SK-N-SH (cell line): ENCODE data around the gene ICAM5. TPM values are rescaled to one million over a fixed set of nuclear protein-coding genes. Genes with fewer than 3 reads are reported as not detected.
A peak's percentile ranks its signal among the peaks of the same experiment; 100 is the strongest.

Source experiments
- CTCF ChIA-PET: fragments of 300-600, 350-600 bp; formaldehyde crosslinking; extraction: SDS; loops from one replicate; lab custom pipeline; 2021; lab: Yijun Ruan, JAX
- POLR2A ChIA-PET: fragments of 350-600 bp; sonication (Branson Sonifier 250); formaldehyde crosslinking; extraction: SDS; loops from one replicate; lab custom pipeline; 2020; ENCODE audit warnings: antibody characterized with exemption, inconsistent platforms; lab: Yijun Ruan, JAX
- DNase-seq: peaks from one replicate; pipeline ENCODE4 v3.0.0; 2012
- H2AFZ ChIP-seq: fragments of 200-600 bp; sonication (generic); 2 replicates; pipeline ENCODE4 v1.8.1; 2016; ENCODE audit warnings: antibody characterized with exemption, mild to moderate bottlenecking, low read depth
- H3F3A ChIP-seq: fragments of 200-600 bp; sonication (generic); replicated peaks from 2 replicates; pipeline ENCODE3; 2016; ENCODE audit warnings: antibody characterized with exemption, mild to moderate bottlenecking; ENCODE audit not compliant: insufficient read depth
- H3K27ac ChIP-seq, 2 experiments: fragments of 200-500 bp in 1 of 2; fragments of 200-600 bp in 1 of 2; sonication (Bioruptor generic) in 1 of 2; sonication (generic), shearing (Covaris generic) in 1 of 2; 2 replicates each; pipeline versions ENCODE4 v1.5.1 to v1.6.1; 2014 to 2016; ENCODE audit warnings: low read depth in 2 of 2, inconsistent platforms in 1 of 2, low read length in 1 of 2, mild to moderate bottlenecking in 1 of 2, mixed read lengths in 1 of 2
- H3K27me3 ChIP-seq: fragments of 200-600 bp; sonication (generic), shearing (Covaris generic); 2 replicates; pipeline ENCODE4 v1.6.1; 2016; ENCODE audit warnings: mixed run types; ENCODE audit not compliant: insufficient read depth
- H3K36me3 ChIP-seq, 2 experiments: fragments of 200-500 bp in 1 of 2; fragments of 200-600 bp in 1 of 2; sonication (Bioruptor generic) in 1 of 2; sonication (generic) in 1 of 2; replicated peaks in 1 of 2; 2 replicates each; pipeline versions ENCODE3 to v1.5.1; 2014 to 2016; ENCODE audit warnings: low read length in 1 of 2, mild to moderate bottlenecking in 1 of 2; ENCODE audit not compliant: insufficient read depth in 2 of 2, control insufficient read depth in 1 of 2
- H3K4me1 ChIP-seq, 2 experiments: fragments of 200-500 bp in 1 of 2; fragments of 200-600 bp in 1 of 2; sonication (Bioruptor generic) in 1 of 2; sonication (generic), shearing (Covaris generic) in 1 of 2; 2 replicates each; pipeline versions ENCODE4 v1.5.1 to v1.6.1; 2014 to 2016; ENCODE audit warnings: low read depth in 1 of 2, low read length in 1 of 2, mixed run types in 1 of 2; ENCODE audit not compliant: insufficient read depth in 2 of 2, control insufficient read depth in 1 of 2
- H3K4me2 ChIP-seq: fragments of 200-600 bp; sonication (generic), shearing (Covaris generic); 2 replicates; pipeline ENCODE4 v1.6.1; 2017; ENCODE audit warnings: mixed run types
- H3K4me3 ChIP-seq, 2 experiments: fragments of 200-500 bp in 1 of 2; fragments of 200-600 bp in 1 of 2; sonication (Bioruptor generic) in 1 of 2; sonication (generic), shearing (Covaris generic) in 1 of 2; 2 replicates each; pipeline versions ENCODE4 v1.5.1 to v1.8.1; 2014 to 2016; ENCODE audit warnings: low read depth in 2 of 2, inconsistent platforms in 1 of 2, low read length in 1 of 2, mild to moderate bottlenecking in 1 of 2, mixed read lengths in 1 of 2, moderate library complexity in 1 of 2
- H3K79me2 ChIP-seq: fragments of 200-600 bp; sonication (generic); 2 replicates; pipeline ENCODE4 v1.8.1; 2017; ENCODE audit warnings: mild to moderate bottlenecking; ENCODE audit not compliant: insufficient read depth
- H3K9ac ChIP-seq: fragments of 200-600 bp; sonication (generic); 2 replicates; pipeline ENCODE4 v1.6.1; 2017; ENCODE audit warnings: mixed run types
- H3K9me2 ChIP-seq: fragments of 200-600 bp; sonication (generic); 2 replicates; pipeline ENCODE4 v1.6.1; 2017; ENCODE audit warnings: mixed run types
- H3K9me3 ChIP-seq: fragments of 200-600 bp; sonication (generic); 2 replicates; pipeline ENCODE4 v1.6.1; 2017; ENCODE audit warnings: mixed run types, mild to moderate bottlenecking, moderate library complexity
- H4K20me1 ChIP-seq: fragments of 200-600 bp; sonication (generic); 2 replicates; pipeline ENCODE4 v1.6.1; 2017; ENCODE audit warnings: mild to moderate bottlenecking, mixed run types; ENCODE audit not compliant: insufficient read depth
- CHD2 ChIP-seq: fragments of 150-350 bp; IDR thresholded peaks from 2 replicates; pipeline ENCODE4 v1.6.1; 2018; ENCODE audit warnings: low read length; ENCODE audit not compliant: partially characterized antibody
- ELF1 ChIP-seq: IDR thresholded peaks from 2 replicates; pipeline ENCODE4 v1.4.0; 2012
- FOSL2 ChIP-seq: IDR thresholded peaks from 2 replicates; pipeline ENCODE4 v1.4.0; 2012; ENCODE audit warnings: low read depth, mild to moderate bottlenecking, moderate library complexity, borderline replicate concordance
- FOXM1 ChIP-seq: IDR thresholded peaks from 2 replicates; pipeline ENCODE4 v1.4.0; 2012; ENCODE audit warnings: low read depth, mild to moderate bottlenecking
- GABPA ChIP-seq: IDR thresholded peaks from 2 replicates; pipeline ENCODE4 v1.4.0; 2012; ENCODE audit warnings: low read depth, mild to moderate bottlenecking
- MEF2A ChIP-seq: IDR thresholded peaks from 2 replicates; pipeline ENCODE4 v1.4.0; 2012; ENCODE audit warnings: low read depth, borderline replicate concordance
- MXI1 ChIP-seq: IDR thresholded peaks from 2 replicates; pipeline ENCODE4 v1.6.1; 2012; ENCODE audit warnings: mild to moderate bottlenecking, low read depth, low read length, improper control_type of control experiment
- PBX3 ChIP-seq: IDR thresholded peaks from 2 replicates; pipeline ENCODE4; 2012
- RAD21 ChIP-seq: IDR thresholded peaks from 2 replicates; pipeline ENCODE4 v1.6.1; 2012; ENCODE audit warnings: mild to moderate bottlenecking, low read length
- RXRA ChIP-seq: IDR thresholded peaks from 2 replicates; pipeline ENCODE4 v1.4.0; 2012; ENCODE audit warnings: low read depth, mild to moderate bottlenecking, borderline replicate concordance
- SIN3A ChIP-seq: IDR thresholded peaks from 2 replicates; pipeline ENCODE4 v1.6.1; 2012; ENCODE audit warnings: low read depth, mild to moderate bottlenecking, low read length, moderate library complexity, borderline replicate concordance
- TAF1 ChIP-seq: IDR thresholded peaks from 2 replicates; pipeline ENCODE4 v1.6.1; 2012; ENCODE audit warnings: low read depth, mild to moderate bottlenecking, low read length, moderate library complexity, borderline replicate concordance
- WGBS: methylation state at CpG from one replicate; pipeline ENCODE4 v1.1.6; 2017; ENCODE audit warnings: low lambda C conversion rate; 5-methylcytosine and 5-hydroxymethylcytosine counted together
- polyA plus RNA-seq, 3 experiments: library from polyadenylated mRNA; depleted of rRNA; stranded (reverse); fragments of >200 nt; gene quantifications; 2 replicates each; pipeline ENCODE4 v1.2.3, GENCODE V29; 2012
- small RNA-seq, 7 experiments: library from RNA; depleted of rRNA; stranded (forward); fragments of <200 nt; gene quantifications; one replicate each; pipeline ENCODE3, GENCODE V24; 2012
- TF ChIP-seq, protein P1 (sequence below): fragments of 200-600 bp; sonication (generic); IDR thresholded peaks from 2 replicates; pipeline ENCODE4 v1.6.1; 2017; ENCODE audit warnings: antibody characterized with exemption, mild to moderate bottlenecking, moderate library complexity

ICAM5 gene
- polyA plus RNA-seq, 1 of the 3 experiments (the other 2 are of a cell fraction), result 5.2 TPM

- Histone ChIP-seq H3K9me2 (no peaks in the 10 kb centered on the region), H3K9ac (no peak overlapping the region), H3K9me3 (no peaks in the 10 kb centered on the region), H4K20me1 (no peaks in the 10 kb centered on the region), H3K27ac (no peak overlapping the region), H2AFZ (no peak overlapping the region), H3K4me2 (no peak overlapping the region), H3F3A (no peaks in the 10 kb centered on the region), H3K36me3 (no peaks in the 10 kb centered on the region), H3K4me1 (no peaks in the 10 kb centered on the region), H3K79me2 (no peaks in the 10 kb centered on the region), H3K4me3 (no peak overlapping the region), H3K27me3 (no peaks in the 10 kb centered on the region)
- WGBS, result 23% methylated on average over 2 of the region's 2 CpGs
- POLR2A ChIA-PET, result no interaction called here
- no peak for TF ChIP-seq RAD21
- no peak for TF ChIP-seq TAF1
- TF ChIP-seq SIN3A, result no peak
- TF ChIP-seq FOSL2, result no peak
- TF ChIP-seq FOXM1, result no peak
- no peak for TF ChIP-seq GABPA
- no peak for TF ChIP-seq MEF2A
- no peak for TF ChIP-seq RXRA
- TF ChIP-seq MXI1, result no peak
- TF ChIP-seq, protein P1, sequence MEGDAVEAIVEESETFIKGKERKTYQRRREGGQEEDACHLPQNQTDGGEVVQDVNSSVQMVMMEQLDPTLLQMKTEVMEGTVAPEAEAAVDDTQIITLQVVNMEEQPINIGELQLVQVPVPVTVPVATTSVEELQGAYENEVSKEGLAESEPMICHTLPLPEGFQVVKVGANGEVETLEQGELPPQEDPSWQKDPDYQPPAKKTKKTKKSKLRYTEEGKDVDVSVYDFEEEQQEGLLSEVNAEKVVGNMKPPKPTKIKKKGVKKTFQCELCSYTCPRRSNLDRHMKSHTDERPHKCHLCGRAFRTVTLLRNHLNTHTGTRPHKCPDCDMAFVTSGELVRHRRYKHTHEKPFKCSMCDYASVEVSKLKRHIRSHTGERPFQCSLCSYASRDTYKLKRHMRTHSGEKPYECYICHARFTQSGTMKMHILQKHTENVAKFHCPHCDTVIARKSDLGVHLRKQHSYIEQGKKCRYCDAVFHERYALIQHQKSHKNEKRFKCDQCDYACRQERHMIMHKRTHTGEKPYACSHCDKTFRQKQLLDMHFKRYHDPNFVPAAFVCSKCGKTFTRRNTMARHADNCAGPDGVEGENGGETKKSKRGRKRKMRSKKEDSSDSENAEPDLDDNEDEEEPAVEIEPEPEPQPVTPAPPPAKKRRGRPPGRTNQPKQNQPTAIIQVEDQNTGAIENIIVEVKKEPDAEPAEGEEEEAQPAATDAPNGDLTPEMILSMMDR, result no peak
- no peak for TF ChIP-seq CHD2
- CTCF ChIA-PET, result interaction anchor here (1.0 to 1.4 kb wide), 2 partner anchors 10 to 46 kb away, joined by 3 to 7 read pairs; no protein-coding TSS in a partner anchor
- DNase-seq, result no peak
Measured at GRCh38 chr19:10343495-10343894, 53.7 kb downstream of the ICAM5 start.

DNA sequence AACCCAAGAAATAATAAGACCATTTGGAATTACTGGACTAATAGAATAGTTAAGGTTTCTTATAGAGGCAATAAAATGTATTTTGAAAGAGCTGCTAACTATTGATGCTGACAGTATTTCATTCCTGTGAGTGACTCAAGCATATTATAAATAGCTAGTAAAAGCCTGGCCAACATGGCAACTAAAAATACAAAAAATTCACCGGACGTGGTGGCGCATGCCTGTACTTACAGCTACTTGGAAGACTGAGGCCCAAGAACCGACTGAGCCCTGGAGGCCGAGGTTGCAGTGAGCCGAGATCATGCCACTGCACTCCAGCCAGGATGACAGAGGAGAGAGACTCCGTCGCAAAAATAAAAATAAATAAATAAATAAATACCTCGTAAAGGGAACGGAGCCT, 55.0 kb downstream of the ICAM5 start:
- Histone ChIP-seq H4K20me1 (no peaks in the 10 kb centered on the region), H3K27me3 (no peaks in the 10 kb centered on the region), H3K9me3 (no peaks in the 10 kb centered on the region), H3K4me2 (no peak overlapping the region), H3K4me3 (no peak overlapping the region), H3K9me2 (no peaks in the 10 kb centered on the region), H3K4me1 (no peaks in the 10 kb centered on the region), H2AFZ (no peak overlapping the region), H3F3A (no peaks in the 10 kb centered on the region), H3K9ac (no peak overlapping the region), H3K27ac (no peak overlapping the region), H3K79me2 (no peaks in the 10 kb centered on the region), H3K36me3 (no peaks in the 10 kb centered on the region)
- WGBS, result 79% methylated on average over 10 of the region's 10 CpGs
- ChIA-PET CTCF (interaction anchor here (1.2 to 2.1 kb wide), 4 partner anchors 12 to 86 kb away, joined by 3 to 8 read pairs (median 5); partner anchors contain the start of gene RAVER1), POLR2A (no interaction called here)
- DNase-seq, result no peak
- TF ChIP-seq PBX3 (peak; percentile 15; the same call in 1 of the 2 replicates), ELF1 (no peak), FOSL2 (peak; percentile 7; the same call in 1 of the 2 replicates)

Small RNAs within 50 kb of the gene (small RNA-seq; reads per million reads assigned to genes)
- gene AC011511.1 (0 reads per million in 7 experiments), gene AC011511.4 (0 to 0.52 (median 0) reads per million in 7 experiments)

Other genes with a start within 250 kb of the ICAM5 start
- 36.6 and 43.2 TPM in 2 replicates for gene SHFL, start 203.6 kb upstream of the ICAM5 start, polyA plus RNA-seq (2012; rRNA removed)
- 0.13 and 0.32 TPM in 2 replicates for gene ANGPTL6, start 187.3 kb upstream of the ICAM5 start, polyA plus RNA-seq (2012; rRNA removed)
- 62.5 and 75.6 TPM in 2 replicates for gene PPAN, start 183.6 kb upstream of the ICAM5 start, polyA plus RNA-seq (2012; rRNA removed)
- 6.8 and 8.7 TPM in 2 replicates for gene P2RY11, start 178.3 kb upstream of the ICAM5 start, polyA plus RNA-seq (2012; rRNA removed)
- 271 and 432 TPM in 2 replicates for gene EIF3G, start 170.1 kb upstream of the ICAM5 start, polyA plus RNA-seq (2012; rRNA removed)
- gene DNMT1, start 95.0 kb upstream of the ICAM5 start, polyA plus RNA-seq (2012; rRNA removed), result 46.1 and 58.3 TPM in 2 replicates
- 3.6 and 3.8 TPM in 2 replicates for gene S1PR2, start 58.6 kb upstream of the ICAM5 start, polyA plus RNA-seq (2012; rRNA removed)
- gene MRPL4, start 37.7 kb upstream of the ICAM5 start, polyA plus RNA-seq (2012; rRNA removed), result 76.0 and 110 TPM in 2 replicates
- 14.5 and 14.8 TPM in 2 replicates for gene ICAM1, start 18.8 kb upstream of the ICAM5 start, polyA plus RNA-seq (2012; rRNA removed)
- 0.05 TPM in 2 replicates for gene ICAM4, start 3.0 kb upstream of the ICAM5 start, polyA plus RNA-seq (2012; rRNA removed)
- 1.8 and 2.1 TPM in 2 replicates for gene ZGLP1, start 19.9 kb downstream of the ICAM5 start, polyA plus RNA-seq (2012; rRNA removed)
- gene FDX2, start 26.1 kb downstream of the ICAM5 start, polyA plus RNA-seq (2012; rRNA removed), result 45.8 TPM in 2 replicates
- 3.0 and 8.2 TPM in 2 replicates for gene RAVER1, start 43.6 kb downstream of the ICAM5 start, polyA plus RNA-seq (2012; rRNA removed)
- gene ICAM3, start 49.7 kb downstream of the ICAM5 start, polyA plus RNA-seq (2012; rRNA removed), result 12.6 and 15.6 TPM in 2 replicates
- gene TYK2, start 90.6 kb downstream of the ICAM5 start, polyA plus RNA-seq (2012; rRNA removed), result 34.8 and 44.6 TPM in 2 replicates
- 1,026 and 1,054 TPM in 2 replicates for gene CDC37, start 113.6 kb downstream of the ICAM5 start, polyA plus RNA-seq (2012; rRNA removed)
- gene PDE4A, start 130.6 kb downstream of the ICAM5 start, polyA plus RNA-seq (2012; rRNA removed), result 2.3 and 2.9 TPM in 2 replicates
- 53.8 and 72.9 TPM in 2 replicates for gene KEAP1, start 213.4 kb downstream of the ICAM5 start, polyA plus RNA-seq (2012; rRNA removed)
- 0.32 and 0.36 TPM in 2 replicates for gene S1PR5, start 227.5 kb downstream of the ICAM5 start, polyA plus RNA-seq (2012; rRNA removed)